ENCODE data around the gene TAF3.

- TF ChIP-seq POLR2A (IDR thresholded peaks at IDR 0.05) = no peak
- no peak for TF ChIP-seq CTCF (IDR thresholded peaks at IDR 0.05)
- no peak for TF ChIP-seq POLR2AphosphoS5 (IDR thresholded peaks at IDR 0.05)
These were observed 28.9 kb upstream of the TAF3 start for GRCh38 chr10:7789390-7789789.

Data from breast epithelium (tissue), 3 donors.